Measurements from ENCODE around the gene UPK3BL2.
"Not testable (repeated sequence)": the region's sequence is repeated elsewhere in the genome, so short reads cannot be mapped to it uniquely, and the experiment has no call there.

The UPK3BL2 gene

GRCh38 chr7:102494473-102495149 lies 48.9 kb downstream of the UPK3BL2 start:
- not testable (repeated sequence) for DNase-seq (ENCODE audit: low read depth, low spot score)

GRCh38 chr7:102494026-102494425 lies 49.5 kb downstream of the UPK3BL2 start:
- not testable (repeated sequence) for DNase-seq (ENCODE audit: low read depth, low spot score)

- DNase-seq (ENCODE audit: low read depth, low spot score): not testable (repeated sequence)
Measured at GRCh38 chr7:102493220-102493935, 50.1 kb downstream of the UPK3BL2 start.

- DNase-seq (ENCODE audit: low read depth, low spot score): not testable (repeated sequence)
Measured at GRCh38 chr7:102490529-102491075, 52.9 kb downstream of the UPK3BL2 start.
